Caco-2 (cell line): ENCODE results near the gene PRRC1. TPM values are rescaled to one million over a fixed set of nuclear protein-coding genes. Genes with fewer than 3 reads are reported as not detected.
"Not testable (repeated sequence)": the region's sequence is repeated elsewhere in the genome, so short reads cannot be mapped to it uniquely, and the experiment has no call there.

Source experiments
- BruUV-seq: library from RNA; stranded (reverse); fragments of 400-500 nt; replicated peaks from 2 replicates; lab custom pipeline; 2021; lab: Mats Ljungman, UMichigan
- CTCF ChIA-PET: fragments of 300-600 bp; sonication (Branson Sonifier 250); formaldehyde crosslinking; loops from one replicate; lab custom pipeline; 2022; ENCODE audit warnings: antibody characterized with exemption; lab: Charles Lee
- POLR2A ChIA-PET: fragments of 300-600 bp; sonication (Branson Sonifier 250); formaldehyde crosslinking; loops from one replicate; lab custom pipeline; 2022; ENCODE audit warnings: antibody characterized with exemption; lab: Charles Lee
- DNase-seq, 2 experiments: peaks; one replicate each; pipeline versions ENCODE4 v3.0.0 to v3.0.0-alpha.2; 2020 to 2022
- H3K27me3 ChIP-seq: replicated peaks from 2 replicates; pipeline ENCODE4 v1.6.0; 2011; ENCODE audit warnings: low read length; ENCODE audit not compliant: control insufficient read depth, insufficient read depth
- H3K36me3 ChIP-seq: 2 replicates; pipeline ENCODE4 v1.5.1; 2011; ENCODE audit warnings: low read length; ENCODE audit not compliant: control insufficient read depth, insufficient read depth
- H3K4me1 ChIP-seq: fragments of 250-450 bp; sonication (Bioruptor Pico); 2 replicates; pipeline ENCODE4 v1.5.1; 2020; ENCODE audit warnings: mild to moderate bottlenecking
- H3K4me3 ChIP-seq: 2 replicates; pipeline ENCODE4 v1.5.1; 2011; ENCODE audit warnings: low read depth, mild to moderate bottlenecking, control low read depth, low read length
- H3K9me3 ChIP-seq: fragments of 250-450 bp; sonication (Bioruptor Pico); 2 replicates; pipeline ENCODE4 v1.5.1; 2020; ENCODE audit warnings: mild to moderate bottlenecking, moderate library complexity
- H3K27ac Mint-ChIP-seq: one replicate; pipeline ENCODE4 v1.8.0; 2022; ENCODE audit warnings: mixed read lengths; ENCODE audit not compliant: unreplicated experiment
- H3K27me3 Mint-ChIP-seq: one replicate; pipeline ENCODE4 v1.8.0; 2022; ENCODE audit warnings: mixed read lengths; ENCODE audit not compliant: insufficient read depth, unreplicated experiment
- H3K36me3 Mint-ChIP-seq: one replicate; pipeline ENCODE4 v1.8.0; 2022; ENCODE audit warnings: mild to moderate bottlenecking, mixed read lengths; ENCODE audit not compliant: insufficient read depth, unreplicated experiment
- H3K4me1 Mint-ChIP-seq: one replicate; pipeline ENCODE4 v1.8.0; 2022; ENCODE audit warnings: low read depth, mixed read lengths; ENCODE audit not compliant: unreplicated experiment
- H3K4me3 Mint-ChIP-seq: one replicate; pipeline ENCODE4 v1.8.0; 2022; ENCODE audit warnings: mild to moderate bottlenecking, moderate library complexity, mixed read lengths; ENCODE audit not compliant: unreplicated experiment
- H3K9me3 Mint-ChIP-seq: one replicate; pipeline ENCODE4 v1.8.0; 2022; ENCODE audit warnings: mixed read lengths; ENCODE audit not compliant: unreplicated experiment
- intact Hi-C: fragments of 100-400 bp; cut with micrococcal nuclease; formaldehyde crosslinking; loops from one replicate; pipeline ENCODE4 v1.10.0; 2022; ENCODE audit not compliant: unreplicated experiment
- total RNA-seq: library from RNA; stranded (reverse); gene quantifications from 2 replicates; pipeline ENCODE4 v1.2.3, GENCODE V29; 2022
- TF ChIP-seq, protein P1 (sequence below), 2 experiments: fragments of 200-600 bp in 1 of 2; IDR thresholded peaks; 1 replicate in 1 of 2; 2 replicates in 1 of 2; pipeline versions ENCODE4 v1.5.1 to v1.8.0; 2011 to 2022; ENCODE audit warnings: antibody characterized with exemption in 1 of 2, control low read depth in 1 of 2, inconsistent platforms in 1 of 2, low read depth in 1 of 2, low read length in 1 of 2, mild to moderate bottlenecking in 1 of 2, moderate library complexity in 1 of 2; ENCODE audit not compliant: insufficient read depth in 1 of 2, severe bottlenecking in 1 of 2, unreplicated experiment in 1 of 2

Gene PRRC1
- total RNA-seq, 1 experiment from 2014 or later, result 81.7 TPM

DNA sequence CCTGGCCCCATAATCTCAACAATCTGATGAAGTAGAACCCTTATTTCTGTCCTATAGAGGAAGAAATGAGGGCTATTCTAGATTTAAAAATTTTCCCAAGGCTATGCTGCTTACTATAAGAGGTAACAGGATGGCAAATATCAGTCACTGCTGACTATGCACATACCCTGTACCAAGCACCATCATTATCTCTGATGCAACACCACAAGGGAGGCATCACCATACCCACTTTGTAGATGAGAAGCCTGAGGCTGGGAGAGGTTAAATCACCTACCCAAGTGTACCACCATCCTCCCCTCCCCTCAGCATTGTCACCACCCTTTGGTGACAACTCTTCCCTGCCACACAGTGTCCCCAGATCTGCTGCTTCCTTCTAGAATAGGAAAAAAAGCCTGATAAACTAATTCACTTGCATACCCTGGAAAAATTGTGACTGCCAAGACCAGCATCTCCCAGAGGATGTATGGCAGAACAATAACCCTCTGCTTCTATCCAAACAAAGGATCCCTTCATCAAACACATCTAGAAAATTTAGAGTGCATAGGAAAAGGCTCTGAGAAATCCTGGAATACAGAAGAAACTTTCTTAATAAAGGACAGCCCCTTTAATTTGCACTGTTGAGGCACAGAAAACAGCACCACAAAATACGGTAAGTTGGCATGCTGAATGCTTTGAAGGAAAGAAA is 48.3 kb downstream of the PRRC1 start:
- no peak overlapping the region for H3K4me3 Mint-ChIP-seq
- no peaks in the 10 kb centered on the region for H3K4me1 ChIP-seq
- H3K36me3 Mint-ChIP-seq, result no peaks in the 10 kb centered on the region
- H3K27ac Mint-ChIP-seq, result no peak overlapping the region
- CTCF ChIA-PET, result no interaction called here
- POLR2A ChIA-PET, result no interaction called here
- DNase-seq, result no peak
- TF ChIP-seq, protein P1, sequence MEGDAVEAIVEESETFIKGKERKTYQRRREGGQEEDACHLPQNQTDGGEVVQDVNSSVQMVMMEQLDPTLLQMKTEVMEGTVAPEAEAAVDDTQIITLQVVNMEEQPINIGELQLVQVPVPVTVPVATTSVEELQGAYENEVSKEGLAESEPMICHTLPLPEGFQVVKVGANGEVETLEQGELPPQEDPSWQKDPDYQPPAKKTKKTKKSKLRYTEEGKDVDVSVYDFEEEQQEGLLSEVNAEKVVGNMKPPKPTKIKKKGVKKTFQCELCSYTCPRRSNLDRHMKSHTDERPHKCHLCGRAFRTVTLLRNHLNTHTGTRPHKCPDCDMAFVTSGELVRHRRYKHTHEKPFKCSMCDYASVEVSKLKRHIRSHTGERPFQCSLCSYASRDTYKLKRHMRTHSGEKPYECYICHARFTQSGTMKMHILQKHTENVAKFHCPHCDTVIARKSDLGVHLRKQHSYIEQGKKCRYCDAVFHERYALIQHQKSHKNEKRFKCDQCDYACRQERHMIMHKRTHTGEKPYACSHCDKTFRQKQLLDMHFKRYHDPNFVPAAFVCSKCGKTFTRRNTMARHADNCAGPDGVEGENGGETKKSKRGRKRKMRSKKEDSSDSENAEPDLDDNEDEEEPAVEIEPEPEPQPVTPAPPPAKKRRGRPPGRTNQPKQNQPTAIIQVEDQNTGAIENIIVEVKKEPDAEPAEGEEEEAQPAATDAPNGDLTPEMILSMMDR (IDR thresholded peaks at IDR 0.05; ENCODE audit: insufficient read depth in 1 of 2, low read depth in 1 of 2, low read length in 1 of 2, severe bottlenecking in 1 of 2, unreplicated experiment in 1 of 2), result no peak
- H3K36me3 ChIP-seq, result no peaks in the 10 kb centered on the region
- H3K27me3 ChIP-seq, result no peaks in the 10 kb centered on the region
- H3K27me3 Mint-ChIP-seq, result no peaks in the 10 kb centered on the region
- no peak overlapping the region for H3K4me3 ChIP-seq
- no peaks in the 10 kb centered on the region for H3K9me3 Mint-ChIP-seq
- intact Hi-C loops, result no loop called here
- H3K4me1 Mint-ChIP-seq, result no peaks in the 10 kb centered on the region
- no TSS peak for BruUV-seq
- no peaks in the 10 kb centered on the region for H3K9me3 ChIP-seq

DNA sequence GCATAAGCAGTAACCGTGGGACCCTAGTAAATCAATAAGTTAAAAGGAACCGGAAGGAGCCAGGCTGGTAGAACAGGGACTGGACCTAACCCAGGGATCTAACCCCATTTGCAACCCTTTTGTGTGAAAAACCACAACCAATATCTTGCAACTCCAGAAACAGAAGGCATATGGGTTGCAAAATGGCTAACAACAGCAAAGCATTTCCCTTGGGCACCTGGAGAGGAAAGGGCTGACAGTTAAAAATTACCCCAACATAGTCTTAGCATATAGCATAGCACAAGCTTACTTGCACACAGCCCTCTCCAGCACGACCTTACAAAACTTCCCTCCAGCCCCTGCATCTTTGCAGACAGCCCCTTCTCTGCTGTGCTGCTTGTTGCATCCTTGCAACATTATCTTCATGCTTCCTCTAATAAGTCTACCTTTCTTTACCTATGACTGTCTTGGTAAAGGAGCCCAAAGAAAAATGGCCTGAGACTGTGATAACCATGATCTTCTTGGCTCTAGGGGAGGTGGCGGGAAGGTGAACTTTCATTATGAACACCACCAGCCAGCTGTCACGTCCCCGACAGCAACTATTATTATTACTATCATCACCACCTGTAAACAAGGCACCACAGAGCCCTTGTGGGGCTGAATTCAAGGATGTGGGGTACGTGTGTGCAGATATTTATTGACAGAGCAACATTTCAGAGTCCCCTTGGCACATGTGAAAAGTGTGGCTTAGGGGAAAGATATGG is 49.8 kb downstream of the PRRC1 start:
- no peaks in the 10 kb centered on the region for H3K36me3 Mint-ChIP-seq
- Histone ChIP-seq H3K4me1 (no peaks in the 10 kb centered on the region), H3K4me3 (no peak overlapping the region), H3K36me3 (no peaks in the 10 kb centered on the region), H3K27me3 (no peaks in the 10 kb centered on the region), H3K9me3 (no peaks in the 10 kb centered on the region)
- no peak overlapping the region for H3K27ac Mint-ChIP-seq
- no peaks in the 10 kb centered on the region for H3K9me3 Mint-ChIP-seq
- ChIA-PET POLR2A (no interaction called here), CTCF (no interaction called here)
- no TSS peak for BruUV-seq
- TF ChIP-seq, protein P1 (IDR thresholded peaks at IDR 0.05; ENCODE audit: insufficient read depth in 1 of 2, low read depth in 1 of 2, low read length in 1 of 2, severe bottlenecking in 1 of 2, unreplicated experiment in 1 of 2), result no peak
- no peak overlapping the region for H3K4me3 Mint-ChIP-seq
- H3K4me1 Mint-ChIP-seq, result no peaks in the 10 kb centered on the region
- DNase-seq, result no peak
- intact Hi-C loops, result no loop called here
- no peaks in the 10 kb centered on the region for H3K27me3 Mint-ChIP-seq

DNA sequence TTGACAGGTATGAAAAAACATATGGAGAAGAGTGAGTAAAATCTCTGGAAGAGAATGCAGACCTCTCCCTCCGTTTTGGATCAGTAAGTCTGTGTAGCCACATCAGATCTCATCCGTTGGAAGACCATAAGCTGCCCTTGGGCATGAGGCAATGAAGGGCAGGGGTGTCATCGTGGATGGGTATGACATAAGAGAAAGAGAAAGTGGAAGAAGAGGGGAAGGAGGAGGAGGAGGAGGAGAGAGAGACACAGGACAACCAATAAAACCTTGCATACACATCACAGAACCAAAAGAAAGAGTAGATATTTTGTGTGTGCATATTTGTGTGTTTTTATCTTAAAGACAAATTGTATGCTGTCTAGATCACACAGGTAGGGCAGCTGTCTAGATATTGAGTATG is 50.7 kb downstream of the PRRC1 start:
- BruUV-seq, result no TSS peak
- H3K27me3 ChIP-seq, result no peaks in the 10 kb centered on the region
- no peak overlapping the region for H3K27ac Mint-ChIP-seq
- no peak overlapping the region for H3K4me3 ChIP-seq
- POLR2A ChIA-PET, result no interaction called here
- H3K36me3 ChIP-seq, result no peaks in the 10 kb centered on the region
- no peaks in the 10 kb centered on the region for H3K27me3 Mint-ChIP-seq
- no peaks in the 10 kb centered on the region for H3K9me3 Mint-ChIP-seq
- no peaks in the 10 kb centered on the region for H3K4me1 Mint-ChIP-seq
- intact Hi-C loops, result no loop called here
- no peaks in the 10 kb centered on the region for H3K4me1 ChIP-seq
- no peaks in the 10 kb centered on the region for H3K36me3 Mint-ChIP-seq
- DNase-seq, result no peak
- no peaks in the 10 kb centered on the region for H3K9me3 ChIP-seq
- CTCF ChIA-PET, result no interaction called here
- TF ChIP-seq, protein P1 (IDR thresholded peaks at IDR 0.05; ENCODE audit: insufficient read depth in 1 of 2, low read depth in 1 of 2, low read length in 1 of 2, severe bottlenecking in 1 of 2, unreplicated experiment in 1 of 2), result no peak
- H3K4me3 Mint-ChIP-seq, result no peak overlapping the region

DNA sequence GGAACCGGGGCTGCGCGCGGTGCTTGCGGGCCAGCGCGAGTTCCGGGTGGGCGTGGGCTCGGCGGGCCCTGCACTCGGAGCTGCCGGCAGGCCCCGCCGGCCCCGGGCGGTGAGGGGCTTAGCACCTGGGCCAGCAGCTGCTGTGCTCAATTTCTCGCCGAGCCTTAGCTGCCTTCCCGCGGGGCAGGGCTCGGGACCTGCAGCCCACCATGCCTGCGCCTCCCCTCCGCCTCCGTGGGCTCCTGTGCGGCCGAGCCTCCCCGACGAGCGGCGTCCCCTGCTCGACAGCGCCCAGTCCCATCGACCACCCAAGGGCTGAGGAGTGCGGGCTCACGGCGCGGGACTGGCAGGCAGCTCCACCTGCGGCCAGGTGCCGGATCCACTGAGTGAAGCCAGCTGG is 52.0 kb downstream of the PRRC1 start:
- H3K36me3 Mint-ChIP-seq, H3K4me1 ChIP-seq, H3K9me3 Mint-ChIP-seq, H3K27me3 Mint-ChIP-seq, H3K4me1 Mint-ChIP-seq, H3K9me3 ChIP-seq, H3K4me3 Mint-ChIP-seq, DNase-seq, H3K27me3 ChIP-seq, H3K36me3 ChIP-seq, intact Hi-C loops, BruUV-seq, H3K4me3 ChIP-seq, POLR2A ChIA-PET, H3K27ac Mint-ChIP-seq: not testable (repeated sequence)
- CTCF ChIA-PET, result interaction anchor here (0.9 kb wide), 1 partner anchor 10 kb away, joined by 3 read pairs; no protein-coding TSS in a partner anchor
